GM04504 (cell line): Measurements from ENCODE around the gene ABHD1.
"Not testable (repeated sequence)": the region's sequence is repeated elsewhere in the genome, so short reads cannot be mapped to it uniquely, and the experiment has no call there.

Experiments
- DNase-seq: peaks from one replicate; pipeline ENCODE4 v3.0.0-alpha.2; 2012; ENCODE audit warnings: low read depth

Gene ABHD1

DNA sequence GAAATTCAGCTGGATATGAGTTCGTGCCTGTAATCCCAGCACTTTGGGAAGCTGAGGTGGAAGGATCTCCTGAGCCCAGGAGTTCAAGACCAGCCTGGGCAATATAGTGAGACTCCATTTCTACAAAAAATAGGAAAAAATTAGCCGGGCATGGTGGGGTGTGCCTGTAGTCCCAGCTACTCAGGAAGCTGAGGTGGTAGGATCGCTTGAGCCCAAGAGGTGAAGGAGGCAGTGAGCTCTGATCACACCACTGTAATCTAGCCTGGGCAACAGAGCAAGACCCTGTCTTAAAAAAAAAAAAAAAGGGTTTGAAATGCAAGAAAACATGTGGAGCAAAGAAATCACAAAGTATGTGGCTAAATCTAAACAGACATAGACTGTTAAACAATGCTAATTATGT, 14.5 kb upstream of the ABHD1 start:
- DNase-seq: no peak

DNA sequence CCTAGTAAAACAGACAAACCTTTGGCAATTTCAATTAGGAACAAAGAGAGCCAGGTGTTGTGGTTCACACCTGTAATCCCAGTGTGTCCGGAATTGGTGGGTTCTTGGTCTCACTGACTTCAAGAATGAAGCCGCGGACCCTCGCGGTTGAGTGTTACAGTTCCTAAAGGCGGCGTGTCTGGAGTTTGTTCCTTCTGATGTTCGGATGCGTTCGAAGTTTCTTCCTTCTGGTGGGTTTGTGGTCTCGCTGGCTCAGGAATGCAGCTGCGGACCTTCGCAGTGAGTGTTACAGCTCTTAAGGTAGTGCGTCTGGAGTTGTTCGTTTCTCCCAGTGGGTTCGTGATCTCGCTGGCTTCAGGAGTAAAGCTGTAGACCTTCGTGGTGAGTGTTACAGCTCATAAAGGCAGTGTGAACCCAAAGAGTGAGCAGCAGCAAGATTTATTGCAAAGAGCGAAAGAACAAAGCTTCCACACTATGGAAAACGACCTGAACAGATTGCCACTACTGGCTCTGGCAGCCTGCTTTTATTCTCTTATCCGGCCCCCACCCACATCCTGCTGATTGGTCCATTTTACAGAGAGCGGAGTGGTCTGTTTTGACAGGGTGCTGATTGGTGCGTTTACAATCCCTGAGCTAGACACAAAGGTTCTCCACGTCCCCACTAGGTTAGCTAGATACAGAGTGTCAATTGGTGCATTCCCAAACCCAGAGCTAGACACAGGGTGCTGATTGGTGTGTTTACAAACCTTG, 12.8 kb upstream of the ABHD1 start:
- DNase-seq: not testable (repeated sequence)

DNA sequence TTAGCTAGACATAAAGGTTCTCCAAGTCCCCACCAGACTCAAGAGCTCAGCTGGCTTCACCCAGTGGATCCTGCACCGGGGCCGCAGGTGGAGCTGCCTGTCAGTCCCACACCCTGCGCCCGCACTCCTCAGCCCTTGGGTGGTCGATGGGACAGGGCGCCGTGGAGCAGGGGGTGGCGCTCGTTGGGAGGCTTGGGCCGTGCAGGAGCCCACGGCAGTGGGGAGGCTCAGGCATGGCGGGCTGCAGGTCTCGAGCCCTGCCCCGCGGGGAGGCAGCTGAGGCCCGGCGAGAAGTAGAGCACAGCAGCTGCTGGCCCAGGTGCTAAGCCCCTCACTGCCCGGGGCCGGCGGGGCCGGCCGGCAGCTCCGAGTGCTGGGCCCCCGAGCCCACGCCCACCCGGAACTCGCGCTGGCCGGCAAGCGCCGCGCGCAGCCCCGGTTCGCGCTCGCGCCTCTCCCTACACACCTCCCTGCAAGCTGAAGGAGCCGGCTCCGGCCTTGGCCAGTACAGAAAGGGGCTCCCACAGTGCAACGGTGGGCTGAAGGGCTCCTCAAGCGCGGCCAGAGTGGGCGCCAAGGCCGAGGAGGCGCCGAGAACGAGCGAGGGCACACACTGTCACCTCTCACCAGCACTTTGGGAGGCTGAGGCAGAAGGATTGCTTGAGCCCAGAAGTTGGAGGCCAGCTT, 12.1 kb upstream of the ABHD1 start:
- DNase-seq: not testable (repeated sequence)

DNA sequence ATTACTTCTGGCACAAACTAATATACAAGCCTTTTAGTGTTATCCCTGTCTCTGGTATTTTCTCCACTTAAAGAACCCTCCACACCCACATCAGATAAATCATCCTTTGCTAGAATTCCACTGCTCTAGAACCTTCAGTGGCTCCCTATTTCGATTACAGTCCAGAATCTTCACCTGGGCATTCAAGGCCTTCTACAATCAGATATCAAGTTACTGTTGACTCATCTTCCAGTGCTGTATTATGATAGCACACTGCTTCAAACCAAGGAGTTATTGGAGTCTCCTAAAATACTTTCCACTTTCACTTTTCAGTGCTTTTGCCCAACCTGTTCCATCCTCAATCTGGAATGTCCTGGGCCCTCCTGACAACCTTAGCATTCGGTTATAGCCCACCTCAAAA, 8.1 kb upstream of the ABHD1 start:
- DNase-seq: no peak

DNA sequence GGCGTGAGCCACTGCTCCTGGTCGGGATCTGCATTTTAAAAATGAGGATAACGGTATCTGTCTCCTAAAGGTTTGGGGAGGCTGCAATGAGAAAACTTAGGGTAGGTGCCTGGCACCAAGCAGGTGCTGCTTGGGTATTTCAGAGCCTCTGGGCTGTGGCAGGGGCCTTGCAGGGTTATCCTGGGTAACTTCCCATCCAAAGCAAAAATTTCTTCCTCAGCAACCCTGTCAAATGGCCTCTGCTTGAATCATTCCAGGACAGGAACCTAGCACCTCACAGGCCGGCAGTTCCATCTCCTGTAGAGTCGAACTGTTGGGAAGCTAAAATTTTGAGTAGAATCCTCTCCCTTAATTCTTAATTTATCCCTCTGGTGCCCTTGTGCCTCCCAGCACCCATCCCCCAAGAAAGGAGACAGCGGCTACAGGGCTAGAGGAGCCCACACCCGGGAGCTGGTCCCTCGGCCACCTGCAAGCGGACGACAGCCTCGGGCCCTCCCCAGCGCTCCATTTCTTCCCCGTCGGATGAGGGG, 5.6 kb upstream of the ABHD1 start:
- DNase-seq: no peak

DNA sequence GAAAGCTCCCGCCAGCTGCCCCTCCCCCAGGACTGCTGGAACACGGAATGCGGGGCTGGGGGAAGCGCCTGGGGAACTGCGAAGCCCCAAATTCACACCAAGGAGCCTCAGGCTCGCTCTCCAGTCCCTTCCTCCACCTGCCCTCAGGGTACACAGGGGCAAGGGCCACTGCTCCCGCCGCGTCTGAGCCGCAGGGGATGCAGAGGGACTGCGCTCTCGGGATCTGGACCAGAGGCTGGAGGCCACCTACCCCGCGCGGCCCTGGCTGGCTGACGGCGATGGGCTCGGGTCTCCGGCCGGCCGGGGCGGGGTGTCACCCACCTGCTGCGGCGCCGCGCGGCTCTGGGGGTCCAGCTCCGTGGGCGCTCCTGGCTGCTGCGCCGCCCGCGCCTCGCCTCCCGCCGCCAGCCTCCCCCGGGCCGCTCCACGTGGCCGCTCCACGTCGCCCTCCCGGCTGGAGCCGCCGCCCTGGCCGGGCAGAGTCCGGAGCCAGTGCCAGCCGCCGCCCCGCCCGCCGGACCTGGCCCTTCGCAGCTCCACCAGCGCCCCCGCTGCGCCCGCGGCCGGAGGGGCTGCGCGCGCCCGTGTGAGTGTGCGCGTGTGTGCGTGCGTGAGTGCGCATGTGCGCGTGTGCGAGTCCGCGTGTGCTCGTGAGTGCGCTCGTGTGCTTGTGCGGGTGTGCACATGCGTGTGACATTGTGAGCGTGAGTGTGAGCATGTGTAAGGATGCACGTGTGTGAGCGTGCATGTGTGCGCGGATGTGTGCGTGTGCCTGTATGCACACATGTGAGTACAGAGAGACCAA, 4.9 kb upstream of the ABHD1 start, which contains the start of gene CGREF1:
TSS of gene CGREF1 (minus strand) at position 604 of the 805 bp plus-strand sequence. CDS start 14,762 bp downstream, outside the sequence.
- DNase-seq: no peak

DNA sequence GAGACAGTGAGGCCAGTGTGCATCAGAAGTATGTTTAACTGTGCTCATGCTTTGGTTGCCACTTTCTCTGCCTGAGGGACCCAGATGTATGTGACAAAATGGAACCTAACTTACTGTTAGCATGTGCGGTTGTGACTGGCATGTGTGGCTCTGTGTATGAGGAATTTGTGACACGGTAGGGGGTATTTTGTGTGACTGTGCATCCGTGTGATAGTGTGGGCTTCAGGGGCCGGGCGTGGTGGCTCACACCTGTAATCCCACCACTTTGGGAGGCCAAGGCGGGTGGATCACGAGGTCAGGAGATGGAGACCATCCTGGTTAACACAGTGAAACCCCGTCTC, 4.3 kb upstream of the ABHD1 start:
- not testable (repeated sequence) for DNase-seq

DNA sequence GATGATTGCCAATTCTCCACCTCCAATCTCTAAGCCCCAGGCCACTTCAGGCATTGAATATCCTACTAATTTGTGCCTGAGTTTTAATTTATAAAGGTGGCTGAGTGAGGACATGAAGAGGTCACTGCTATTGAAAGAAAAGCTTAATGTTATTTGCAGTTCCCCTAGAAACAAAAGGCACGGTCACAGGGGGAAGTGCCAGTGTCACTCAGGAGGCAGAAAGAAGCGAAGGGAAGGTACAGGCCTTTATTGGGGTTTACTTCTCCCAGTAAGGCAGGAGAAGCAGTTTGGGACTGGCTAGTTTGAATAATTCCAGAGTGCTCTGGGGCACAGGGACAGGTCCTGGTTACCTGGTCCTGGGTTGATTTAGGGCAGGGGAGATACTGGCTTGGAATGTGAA, 1.7 kb upstream of the ABHD1 start:
- no peak for DNase-seq

DNA sequence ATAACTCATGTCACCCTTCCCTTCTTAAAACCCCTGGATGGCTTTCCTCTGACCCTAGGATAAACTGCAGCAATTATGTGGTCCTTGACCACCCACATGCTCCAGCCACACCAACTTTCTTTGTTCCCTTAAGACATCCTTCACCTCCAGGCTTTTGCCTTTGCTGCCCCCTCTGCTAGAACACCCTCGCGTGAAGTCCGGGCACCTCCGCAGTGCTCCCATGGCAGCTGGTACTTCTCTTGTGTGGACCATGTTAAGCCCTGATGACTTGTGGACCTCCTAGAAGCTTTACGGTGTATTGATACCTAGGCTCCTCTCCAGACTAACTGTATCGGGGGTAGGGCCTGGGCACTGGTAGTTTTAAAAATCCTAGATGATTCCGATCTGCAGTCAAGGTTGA, 824 bp upstream of the ABHD1 start:
- no peak for DNase-seq

DNA sequence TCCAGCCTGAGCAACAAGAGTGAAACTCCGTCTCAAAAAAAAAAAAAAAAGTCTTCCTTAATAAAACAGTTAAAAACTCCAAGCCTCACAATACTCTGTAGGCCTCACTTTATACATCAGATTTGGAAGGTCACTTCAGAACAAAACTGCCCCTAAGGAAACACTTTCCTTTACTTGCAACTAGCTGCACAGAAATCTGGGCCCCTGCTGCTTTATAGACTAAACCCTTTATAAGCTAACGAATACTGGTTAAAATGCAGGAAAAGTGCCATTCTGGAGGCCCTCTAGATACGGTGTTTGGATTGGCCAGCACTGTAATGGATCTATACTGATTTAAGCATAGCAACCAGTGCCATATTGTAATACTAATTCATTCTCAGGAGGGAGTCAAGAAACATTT, 1.5 kb downstream of the ABHD1 start:
- DNase-seq: no peak

DNA sequence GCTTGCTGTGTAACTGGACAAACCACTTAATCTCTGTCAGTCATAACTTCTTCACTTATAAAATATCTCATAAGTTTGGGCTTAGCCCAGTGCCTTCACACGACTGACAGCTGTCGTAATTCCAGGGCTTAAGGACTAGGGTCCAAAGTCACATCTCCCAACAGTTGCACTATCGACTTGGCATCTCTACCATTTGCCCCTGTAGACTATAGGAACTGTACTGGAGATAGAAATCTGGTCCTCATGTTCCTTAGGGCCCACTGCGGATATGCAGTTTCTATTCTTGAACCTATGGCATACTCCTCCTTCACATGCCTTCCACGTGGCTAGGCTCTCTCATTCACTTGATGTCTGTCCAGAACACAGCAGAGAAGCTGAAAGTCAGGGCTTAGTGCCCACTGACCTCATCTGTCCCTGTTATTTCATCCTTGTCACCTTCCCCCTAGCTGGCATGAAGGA, 2.7 kb downstream of the ABHD1 start:
- no peak for DNase-seq

DNA sequence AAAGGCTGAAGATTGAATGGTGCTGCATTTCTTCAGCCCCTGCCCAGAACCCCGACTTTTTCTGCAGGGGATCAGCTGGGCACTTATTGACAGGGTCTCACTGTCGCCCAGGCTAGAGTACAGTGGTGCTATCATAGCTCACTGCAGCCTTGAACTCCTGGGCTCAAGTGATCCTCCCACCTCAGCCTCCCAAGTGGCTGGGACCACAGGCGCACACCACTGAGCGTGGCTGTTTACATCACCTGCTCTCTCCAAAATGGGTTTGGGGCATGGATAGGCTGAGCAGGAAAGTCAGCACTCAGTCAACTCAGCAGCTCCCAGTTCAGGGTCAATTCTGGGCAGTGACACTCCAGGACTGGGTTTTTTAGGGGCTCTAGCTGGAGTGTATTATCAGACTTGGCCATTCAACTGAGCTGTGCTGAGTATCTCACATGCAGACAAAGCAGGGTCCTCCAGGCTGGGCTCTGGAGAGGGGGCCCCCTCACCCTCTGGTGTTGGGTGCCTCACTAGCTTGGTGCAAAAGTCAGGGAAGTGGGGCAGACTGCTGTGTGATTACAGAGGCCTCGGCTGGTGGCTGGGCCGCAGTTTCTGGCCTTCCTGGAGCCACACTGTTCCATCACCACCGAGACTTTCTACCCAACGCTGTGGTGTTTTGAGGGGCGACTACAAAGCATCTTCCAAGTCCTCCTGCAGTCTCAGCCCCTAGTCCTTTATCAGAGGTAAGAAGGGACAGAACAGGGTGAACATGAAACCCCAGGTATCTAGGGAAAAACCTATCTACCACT, 4.5 kb downstream of the ABHD1 start:
- no peak for DNase-seq

DNA sequence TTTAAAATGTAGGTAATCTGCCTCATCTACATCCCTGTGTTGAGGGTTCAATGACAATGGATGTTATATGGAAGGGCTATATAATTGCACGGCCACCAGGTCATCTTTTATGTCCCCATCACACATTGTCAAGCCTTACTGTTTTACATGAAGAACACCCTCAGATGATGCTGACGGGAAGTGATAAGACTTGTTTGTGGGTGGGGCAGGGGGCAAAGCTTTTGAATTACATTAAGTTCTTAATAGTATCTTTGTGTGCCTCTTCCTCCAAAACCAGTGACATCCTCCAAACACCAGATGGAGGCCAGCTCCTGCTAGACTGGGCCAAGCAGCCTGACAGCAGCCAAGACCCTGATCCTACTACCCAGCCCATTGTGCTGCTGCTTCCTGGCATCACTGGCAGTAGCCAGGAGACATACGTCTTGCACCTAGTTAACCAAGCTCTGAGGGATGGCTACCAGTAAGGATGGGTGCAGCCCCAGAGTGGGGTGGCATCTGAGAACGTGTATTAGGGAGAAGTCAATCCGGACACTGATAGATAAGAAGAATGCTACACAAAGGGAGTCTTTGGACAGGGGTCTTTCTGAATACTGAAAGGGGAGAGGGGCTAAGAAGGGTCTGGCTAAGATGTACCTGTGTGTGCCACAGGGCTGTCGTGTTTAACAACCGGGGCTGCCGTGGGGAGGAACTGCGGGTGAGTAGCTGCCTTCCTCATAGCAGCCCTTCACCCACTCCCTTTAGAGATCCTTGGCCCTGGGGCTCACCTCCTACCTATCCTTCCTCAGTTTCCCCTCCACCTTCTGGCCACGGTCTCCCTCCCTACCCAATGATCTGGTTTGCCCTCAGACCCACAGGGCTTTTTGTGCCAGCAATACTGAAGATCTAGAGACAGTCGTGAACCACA, 5.3 kb downstream of the ABHD1 start:
- no peak for DNase-seq

DNA sequence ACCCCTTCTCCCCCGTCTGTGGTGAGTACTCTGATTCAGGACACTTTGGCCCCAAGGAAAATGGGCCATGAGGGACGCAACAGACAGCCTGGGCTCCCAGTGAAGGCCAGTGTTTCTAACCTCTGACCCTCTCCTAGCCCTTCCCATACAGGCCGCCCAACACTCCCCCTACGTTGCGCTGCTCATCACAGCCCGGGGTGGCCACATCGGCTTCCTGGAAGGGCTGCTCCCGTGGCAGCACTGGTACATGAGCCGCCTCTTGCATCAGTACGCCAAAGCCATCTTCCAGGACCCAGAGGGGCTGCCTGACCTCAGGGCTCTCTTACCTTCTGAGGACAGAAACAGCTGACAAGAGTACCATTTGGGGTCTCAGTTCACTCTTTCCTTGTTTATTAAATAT, 6.8 kb downstream of the ABHD1 start:
- no peak for DNase-seq

DNA sequence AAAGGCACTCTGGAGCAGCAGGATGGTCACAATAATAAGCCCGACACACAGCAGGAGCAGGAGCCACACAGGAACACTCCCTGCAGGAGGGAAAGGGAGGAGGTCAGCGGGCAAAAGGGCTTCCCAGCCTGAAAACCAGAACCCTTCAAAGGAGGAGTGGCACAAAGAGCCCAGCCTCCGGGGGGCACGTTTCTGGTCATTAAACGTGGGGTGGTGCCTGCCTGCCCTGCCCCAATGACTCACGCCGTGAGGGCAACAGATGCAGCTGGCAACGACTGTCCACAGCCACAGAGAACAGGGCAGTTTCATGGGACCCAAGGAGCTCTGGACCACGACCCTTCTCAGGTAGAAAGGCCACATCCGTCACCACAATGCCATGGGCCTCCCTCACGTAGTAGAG, 7.8 kb downstream of the ABHD1 start:
- no peak for DNase-seq

DNA sequence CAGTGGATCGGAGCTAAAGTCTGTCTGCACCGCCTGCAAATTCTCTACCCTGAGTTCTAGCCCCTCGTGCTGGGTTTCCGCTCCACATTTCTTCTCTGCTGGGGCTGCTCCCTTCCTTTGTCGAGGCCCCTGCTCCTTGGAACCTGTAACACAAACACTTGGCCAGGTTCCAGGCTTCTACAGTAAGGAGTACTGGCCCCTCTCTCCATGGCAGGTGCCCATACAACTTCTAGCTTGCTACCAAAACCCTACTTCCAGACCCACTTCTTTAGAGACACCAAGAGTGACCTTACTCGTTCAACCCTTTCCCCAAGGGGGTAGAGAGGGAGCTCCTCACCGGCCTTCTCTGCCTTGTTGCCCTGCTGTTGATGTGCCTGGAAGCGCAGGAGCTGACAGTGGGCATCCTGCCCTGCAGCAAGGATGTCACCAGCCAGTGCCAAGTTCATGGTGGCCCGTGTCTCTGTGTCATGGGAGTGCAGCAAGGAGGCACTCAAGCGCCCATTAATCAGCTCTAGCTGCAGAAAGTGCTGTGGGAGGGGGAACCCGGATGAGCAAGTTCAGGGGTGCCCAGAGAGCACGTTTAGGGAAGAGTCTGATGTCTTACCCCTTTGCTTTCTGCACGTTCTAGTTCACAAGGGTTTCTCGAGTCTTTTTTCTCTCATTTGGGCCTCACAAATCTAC, 9.7 kb downstream of the ABHD1 start:
- DNase-seq: no peak

DNA sequence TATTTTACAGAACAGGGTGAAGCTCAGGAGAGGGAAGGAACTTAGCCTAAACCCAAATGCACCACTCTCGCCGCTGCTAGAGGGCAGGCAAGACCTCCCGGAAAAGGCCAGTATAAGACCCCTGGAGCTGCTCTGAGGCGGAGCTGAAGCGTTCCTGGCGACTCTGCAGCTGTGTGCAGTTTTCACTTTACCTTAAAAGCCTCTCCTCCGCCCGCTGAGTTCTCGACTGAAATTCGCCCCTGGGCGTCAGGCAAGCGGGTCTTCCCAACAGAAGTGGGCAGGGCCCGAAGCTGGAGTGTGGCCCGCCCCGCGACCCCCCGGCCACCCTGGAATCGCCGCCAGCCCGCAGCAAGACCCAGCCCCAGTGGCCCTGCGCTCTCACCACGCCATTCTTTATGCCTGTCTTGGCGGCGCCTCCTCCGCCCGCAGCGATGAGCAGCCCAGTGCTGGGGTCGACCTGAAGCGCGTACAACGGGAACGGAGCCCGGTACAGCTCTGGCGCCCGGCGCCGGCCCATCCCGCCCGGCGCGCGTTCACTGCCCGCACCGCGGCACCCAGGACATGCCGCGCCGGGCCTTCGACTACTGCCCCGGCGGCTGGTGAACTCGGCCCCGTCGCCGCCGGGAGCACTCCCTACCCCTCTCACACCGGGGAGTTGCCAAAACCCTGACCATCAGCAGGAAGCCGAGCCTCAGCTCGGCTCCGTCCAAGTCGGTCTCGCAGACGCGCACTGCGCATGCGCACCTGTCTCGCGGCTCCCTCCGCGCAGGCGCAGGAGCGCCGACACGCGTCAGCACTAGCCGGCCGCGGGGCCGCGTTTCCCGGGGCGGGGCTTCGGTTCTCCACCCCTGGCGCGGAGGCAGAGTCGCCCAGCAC, 10.5 kb downstream of the ABHD1 start, which contains the start of gene PREB:
TSS of gene PREB (minus strand) at position 732 of the 876 bp plus-strand sequence. CDS start at position 517, 215 bp downstream.
- peak; percentile 88 for DNase-seq

DNA sequence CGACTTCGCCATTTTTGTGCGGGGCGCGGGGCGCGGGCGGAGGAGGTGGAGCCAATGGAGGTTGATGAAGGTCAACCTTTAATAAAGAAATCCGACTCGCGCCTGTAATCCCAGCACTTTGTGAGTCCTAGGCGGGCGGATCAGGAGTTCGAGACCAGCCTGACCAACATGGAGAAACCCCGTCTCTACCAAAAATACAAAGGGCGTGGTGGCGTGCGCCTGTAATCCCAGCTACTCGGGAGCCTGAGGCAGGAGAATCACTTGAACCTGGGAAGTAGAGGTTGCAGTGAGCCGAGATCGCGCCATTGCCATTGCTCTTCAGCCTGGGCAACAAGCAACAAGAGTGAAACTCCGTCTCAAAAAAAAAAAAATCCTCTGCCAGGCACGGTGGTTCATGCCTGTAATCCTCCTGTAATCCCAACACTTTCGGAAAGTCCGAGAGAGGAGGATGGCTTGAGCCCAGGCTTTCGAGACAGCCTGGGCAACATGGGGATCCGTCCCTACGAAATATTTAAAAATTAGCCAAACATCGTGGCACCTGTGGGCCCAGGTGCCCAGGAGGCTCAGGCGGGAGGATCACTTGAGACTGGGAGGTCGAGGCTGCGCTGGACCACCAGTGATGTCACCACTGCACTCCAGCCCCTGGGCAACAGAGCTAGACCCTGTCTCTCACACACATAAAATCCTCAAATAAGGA, 11.3 kb downstream of the ABHD1 start:
- DNase-seq: no peak
